ENCODE results near the gene SPINT1.

GRCh38 chr15:40901053-40901443 lies 57.2 kb downstream of the SPINT1 start:
- TF ChIP-seq, protein P1, sequence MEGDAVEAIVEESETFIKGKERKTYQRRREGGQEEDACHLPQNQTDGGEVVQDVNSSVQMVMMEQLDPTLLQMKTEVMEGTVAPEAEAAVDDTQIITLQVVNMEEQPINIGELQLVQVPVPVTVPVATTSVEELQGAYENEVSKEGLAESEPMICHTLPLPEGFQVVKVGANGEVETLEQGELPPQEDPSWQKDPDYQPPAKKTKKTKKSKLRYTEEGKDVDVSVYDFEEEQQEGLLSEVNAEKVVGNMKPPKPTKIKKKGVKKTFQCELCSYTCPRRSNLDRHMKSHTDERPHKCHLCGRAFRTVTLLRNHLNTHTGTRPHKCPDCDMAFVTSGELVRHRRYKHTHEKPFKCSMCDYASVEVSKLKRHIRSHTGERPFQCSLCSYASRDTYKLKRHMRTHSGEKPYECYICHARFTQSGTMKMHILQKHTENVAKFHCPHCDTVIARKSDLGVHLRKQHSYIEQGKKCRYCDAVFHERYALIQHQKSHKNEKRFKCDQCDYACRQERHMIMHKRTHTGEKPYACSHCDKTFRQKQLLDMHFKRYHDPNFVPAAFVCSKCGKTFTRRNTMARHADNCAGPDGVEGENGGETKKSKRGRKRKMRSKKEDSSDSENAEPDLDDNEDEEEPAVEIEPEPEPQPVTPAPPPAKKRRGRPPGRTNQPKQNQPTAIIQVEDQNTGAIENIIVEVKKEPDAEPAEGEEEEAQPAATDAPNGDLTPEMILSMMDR (IDR thresholded peaks at IDR 0.05), result no peak
- no peak for TF ChIP-seq POLR2A (IDR thresholded peaks at IDR 0.05)
